DOHH2 (cell line): ENCODE data around the gene ZBTB45.

Experiments used
- H3F3A ChIP-seq: fragments of 200-600 bp; sonication (generic), shearing (Covaris generic); 2 replicates; pipeline ENCODE4 v1.6.0; 2016; ENCODE audit warnings: antibody characterized with exemption, mild to moderate bottlenecking; ENCODE audit not compliant: control insufficient read depth, insufficient read depth
- H3K27ac ChIP-seq: fragments of 200-600 bp; sonication (generic); 2 replicates; pipeline ENCODE4 v1.5.1; 2014; ENCODE audit warnings: low read depth, mild to moderate bottlenecking, low read length, moderate library complexity
- H3K27me3 ChIP-seq: fragments of 200-600 bp; sonication (generic); 2 replicates; pipeline ENCODE4 v1.6.1; 2014; ENCODE audit warnings: mild to moderate bottlenecking, low read length, mixed read lengths; ENCODE audit not compliant: control insufficient read depth
- H3K36me3 ChIP-seq: fragments of 200-600 bp; sonication (generic); 2 replicates; pipeline ENCODE4 v1.6.1; 2014; ENCODE audit warnings: mild to moderate bottlenecking, low read length, moderate library complexity, mixed read lengths; ENCODE audit not compliant: control insufficient read depth
- H3K4me1 ChIP-seq: fragments of 200-600 bp; sonication (generic); 2 replicates; pipeline ENCODE4 v1.6.1; 2014; ENCODE audit warnings: mild to moderate bottlenecking, low read length, mixed read lengths; ENCODE audit not compliant: control insufficient read depth
- H3K4me2 ChIP-seq: fragments of 200-600 bp; sonication (generic); 2 replicates; pipeline ENCODE4 v1.6.0; 2014; ENCODE audit warnings: mild to moderate bottlenecking, low read length, moderate library complexity
- H3K4me3 ChIP-seq: fragments of 200-600 bp; sonication (generic); 2 replicates; pipeline ENCODE4 v1.5.1; 2014; ENCODE audit warnings: mild to moderate bottlenecking, low read length, mixed read lengths
- H3K79me2 ChIP-seq: fragments of 200-600 bp; sonication (generic); 2 replicates; pipeline ENCODE4 v1.6.1; 2014; ENCODE audit warnings: mild to moderate bottlenecking, low read length, mixed read lengths; ENCODE audit not compliant: control insufficient read depth
- H3K9me2 ChIP-seq: fragments of 200-600 bp; sonication (generic); replicated peaks from 2 replicates; pipeline ENCODE4 v1.6.1; 2014; ENCODE audit warnings: mild to moderate bottlenecking, low read length, mixed read lengths; ENCODE audit not compliant: control insufficient read depth
- H3K9me3 ChIP-seq: fragments of 200-600 bp; sonication (generic); 2 replicates; pipeline ENCODE4 v1.6.1; 2014; ENCODE audit warnings: antibody characterized with exemption, low read length, mixed read lengths; ENCODE audit not compliant: control insufficient read depth, insufficient read depth
- H4K20me1 ChIP-seq: fragments of 200-600 bp; sonication (generic); 2 replicates; pipeline ENCODE4 v1.6.0; 2014; ENCODE audit warnings: low read depth, mild to moderate bottlenecking, antibody characterized with exemption, low read length, moderate library complexity; ENCODE audit not compliant: control insufficient read depth, insufficient read depth
- CTCF ChIP-seq: fragments of 200-600 bp; sonication (generic); IDR thresholded peaks from one replicate; pipeline ENCODE4 v1.5.1; 2014; ENCODE audit warnings: antibody characterized with exemption, mild to moderate bottlenecking, low read depth, low read length; ENCODE audit not compliant: poor library complexity, severe bottlenecking
- EZH2phosphoT487 ChIP-seq: fragments of 200-600 bp; sonication (generic); IDR thresholded peaks from 2 replicates; pipeline ENCODE4 v1.6.1; 2017; ENCODE audit warnings: borderline replicate concordance, mild to moderate bottlenecking, antibody characterized with exemption, low read length, moderate library complexity, mixed read lengths

Gene ZBTB45

GRCh38 chr19:58538257-58539168, 18.9 kb upstream of the ZBTB45 start:
- TF ChIP-seq CTCF (no peak), EZH2phosphoT487 (no peak)
- no peaks in the 10 kb centered on the region for H3K9me2 ChIP-seq
- H4K20me1 ChIP-seq, result no peaks in the 10 kb centered on the region
- no peaks in the 10 kb centered on the region for H3K36me3 ChIP-seq
- H3K4me3 ChIP-seq, result peak overlapping the region; percentile 37
- peaks cover 16% of the 10 kb centered on the region for H3K4me1 ChIP-seq
- H3K4me2 ChIP-seq, result peak overlapping the region; percentile 52
- H3K27me3 ChIP-seq, result peaks cover 9% of the 10 kb centered on the region
- no peak overlapping the region for H3K27ac ChIP-seq
- H3K79me2 ChIP-seq, result no peaks in the 10 kb centered on the region
- H3K9me3 ChIP-seq, result no peaks in the 10 kb centered on the region
- peaks cover 3% of the 10 kb centered on the region for H3F3A ChIP-seq

- Histone ChIP-seq H3K27ac (no peak overlapping the region), H3K79me2 (no peaks in the 10 kb centered on the region), H3K9me3 (no peaks in the 10 kb centered on the region), H3K9me2 (no peaks in the 10 kb centered on the region), H3K36me3 (no peaks in the 10 kb centered on the region), H4K20me1 (no peaks in the 10 kb centered on the region), H3K27me3 (peaks cover 9% of the 10 kb centered on the region), H3K4me1 (peaks cover 11% of the 10 kb centered on the region), H3K4me3 (no peak overlapping the region), H3F3A (peaks cover 2% of the 10 kb centered on the region; the same call in 1 of the 2 replicates), H3K4me2 (no peak overlapping the region)
- no peak for TF ChIP-seq CTCF
- TF ChIP-seq EZH2phosphoT487, result no peak
Measured at GRCh38 chr19:58536852-58537798, 17.5 kb upstream of the ZBTB45 start.

DNA sequence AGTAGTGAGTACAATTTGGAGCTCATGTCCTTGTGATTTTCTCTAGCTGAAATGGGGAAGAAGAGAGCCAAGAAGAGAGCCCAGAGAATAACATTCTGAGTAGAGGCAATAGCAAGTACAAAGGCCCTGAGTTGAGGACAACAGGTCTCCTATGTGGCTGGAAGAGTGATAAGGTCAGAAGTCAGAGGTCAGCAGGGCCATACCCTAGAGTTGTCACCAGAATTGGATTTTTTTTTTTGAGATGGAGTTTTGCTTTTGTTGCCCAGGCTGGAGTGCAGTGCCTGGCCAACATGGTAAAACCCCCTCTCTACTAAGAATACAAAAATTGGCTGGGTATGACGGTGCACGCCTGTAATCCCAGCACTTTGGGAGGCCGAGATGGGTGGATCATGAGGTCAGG, 16.2 kb upstream of the ZBTB45 start:
- Histone ChIP-seq H3K27ac (no peak overlapping the region), H3K27me3 (peaks cover 9% of the 10 kb centered on the region), H3K4me2 (no peak overlapping the region), H3K9me3 (no peaks in the 10 kb centered on the region), H3K9me2 (no peaks in the 10 kb centered on the region), H4K20me1 (no peaks in the 10 kb centered on the region), H3K36me3 (no peaks in the 10 kb centered on the region), H3K4me3 (no peak overlapping the region), H3F3A (peaks cover 2% of the 10 kb centered on the region; the same call in 1 of the 2 replicates), H3K79me2 (no peaks in the 10 kb centered on the region), H3K4me1 (peaks cover 24% of the 10 kb centered on the region)
- TF ChIP-seq CTCF (no peak), EZH2phosphoT487 (no peak)
